Measurements from ENCODE around the gene MYL7.

The MYL7 gene

GRCh38 chr7:44148961-44149536, 7.9 kb upstream of the MYL7 start:
- H3K27ac ChIP-seq: no peak overlapping the region
- DNase-seq (ENCODE audit: low spot score): peak; percentile 67
- no peak overlapping the region for H3K4me3 ChIP-seq
- no peak for TF ChIP-seq CTCF (IDR thresholded peaks at IDR 0.05)

GRCh38 chr7:44148166-44148565, 7.0 kb upstream of the MYL7 start:
- no peak for TF ChIP-seq CTCF (IDR thresholded peaks at IDR 0.05)
- H3K27ac ChIP-seq: no peak overlapping the region
- DNase-seq (ENCODE audit: low spot score): peak; percentile 36

DNA sequence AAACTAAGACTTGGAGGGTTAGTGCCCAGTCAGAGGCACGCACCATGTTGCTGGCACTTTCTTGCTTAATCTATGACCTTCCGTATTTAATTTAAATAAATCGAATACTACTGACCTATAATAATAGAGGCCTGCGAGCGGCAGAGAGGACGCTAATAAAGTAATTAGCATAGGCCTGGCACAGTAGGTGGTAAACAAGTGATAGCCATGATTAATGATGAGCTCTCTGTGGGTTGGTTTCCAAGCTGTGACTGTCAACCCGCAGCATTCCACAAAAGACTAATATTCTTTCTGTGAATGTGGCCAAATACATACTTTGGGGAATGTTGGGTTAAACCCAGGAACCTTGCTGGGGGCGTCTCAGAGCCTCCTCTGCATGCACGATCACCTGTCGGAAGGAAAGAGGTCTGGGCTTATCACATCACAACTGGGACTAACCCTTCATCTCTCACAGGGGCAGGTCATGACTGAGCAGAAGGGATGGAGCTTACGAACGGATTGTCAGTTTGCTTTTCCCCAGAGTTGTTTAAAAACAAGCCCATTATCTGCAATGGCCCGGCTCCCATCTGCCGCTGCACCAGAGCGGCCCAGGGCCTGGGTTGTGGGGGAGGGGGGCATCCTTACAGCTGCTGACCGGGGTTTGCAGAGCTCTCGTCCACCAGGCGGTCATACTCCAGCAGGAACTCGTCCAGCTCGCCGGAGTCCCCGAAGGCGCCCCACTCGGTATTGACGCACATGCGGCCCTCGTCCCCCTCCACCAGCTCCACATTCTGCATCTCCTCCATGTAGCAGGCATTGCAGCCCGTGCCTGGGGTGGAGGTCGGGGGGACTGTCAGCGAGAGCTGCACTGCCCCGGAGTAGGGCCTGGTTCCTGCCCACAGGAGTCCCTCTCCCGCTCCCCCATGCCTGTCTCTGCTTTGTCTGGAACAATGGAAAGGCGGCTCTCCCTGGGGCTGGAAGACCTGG, 6.2 kb upstream of the MYL7 start:
- Histone ChIP-seq H3K4me3 (no peak overlapping the region), H3K27ac (no peak overlapping the region)
- no peak for TF ChIP-seq CTCF (IDR thresholded peaks at IDR 0.05)
- DNase-seq (ENCODE audit: low spot score): peak; percentile 72

More at GRCh38 chr7:44148166-44148565, 7.0 kb upstream of the MYL7 start:
- no peak overlapping the region for H3K4me3 ChIP-seq

DNA sequence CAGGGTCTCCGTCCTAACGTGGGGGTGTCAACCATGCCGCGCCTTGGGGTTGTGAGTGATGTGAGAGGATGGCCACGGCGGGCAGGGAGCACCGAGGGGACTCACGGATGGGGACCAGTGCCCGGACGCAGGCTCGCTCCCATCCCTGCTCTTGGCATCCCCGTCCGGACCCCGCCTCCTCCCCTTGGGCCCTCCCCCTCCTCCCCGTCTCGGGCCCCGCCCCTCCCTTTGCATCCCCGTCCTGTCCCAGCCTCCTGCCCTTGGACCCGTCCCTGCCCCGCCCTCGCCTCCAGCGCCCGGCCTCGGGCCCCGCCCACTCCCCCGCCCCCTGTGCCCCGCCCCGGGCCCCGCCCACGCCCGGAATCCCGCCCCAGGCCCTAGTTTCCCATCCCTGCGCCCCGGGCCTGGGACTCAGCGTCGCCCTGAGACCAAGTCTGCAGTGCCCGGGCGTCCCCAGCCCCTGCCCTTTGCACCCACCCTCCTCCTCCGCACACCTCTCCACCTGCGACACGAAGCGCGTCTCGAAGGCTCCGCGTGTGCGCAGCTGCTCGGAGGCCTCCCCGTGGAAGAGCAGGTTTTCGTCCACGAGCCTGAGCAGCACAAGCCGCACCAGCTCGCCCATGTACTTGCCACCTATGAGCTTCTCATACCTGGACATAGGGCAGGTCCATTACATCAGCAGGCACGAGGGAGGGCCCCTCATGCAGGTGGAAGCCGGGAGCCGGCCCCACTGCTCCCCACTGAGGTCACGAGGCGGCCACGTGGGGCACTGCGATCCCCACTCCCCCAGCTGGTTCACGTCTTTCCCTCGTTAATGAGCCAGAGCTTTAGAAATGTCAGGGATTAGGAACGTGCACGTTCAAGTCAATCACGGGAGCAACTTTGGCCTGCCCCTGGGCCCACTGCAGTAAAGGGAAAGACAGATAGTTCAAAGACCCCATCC, 5.1 kb upstream of the MYL7 start:
- TF ChIP-seq CTCF (IDR thresholded peaks at IDR 0.05): no peak
- H3K4me3 ChIP-seq: peak overlapping the region; percentile 79
- peak overlapping the region in 1 of 2 donors; percentile 13 for H3K27ac ChIP-seq
- peak; percentile 87 for DNase-seq (ENCODE audit: low spot score)

- TF ChIP-seq CTCF (IDR thresholded peaks at IDR 0.05): no peak
- Histone ChIP-seq H3K27ac (peak overlapping the region in 1 of 2 donors; percentile 6), H3K4me3 (peak overlapping the region; percentile 79)
- DNase-seq (ENCODE audit: low spot score): no peak
Observed at GRCh38 chr7:44145479-44145968, 4.4 kb upstream of the MYL7 start.

- peak; percentile 69 for DNase-seq (ENCODE audit: low spot score)
- Histone ChIP-seq H3K4me3 (peak overlapping the region; percentile 79), H3K27ac (peak overlapping the region in 1 of 2 donors; percentile 6)
- no peak for TF ChIP-seq CTCF (IDR thresholded peaks at IDR 0.05)
Observed at GRCh38 chr7:44144968-44145478, 3.9 kb upstream of the MYL7 start.
